Activated CD8-positive, alpha-beta memory T cell treated with anti-CD3 and anti-CD28 coated beads, Interleukin-2, amount 50 U/mL, for 24 hours (primary cell): Measurements from ENCODE around the gene PTGR2.
"Not testable (repeated sequence)": the region's sequence is repeated elsewhere in the genome, so short reads cannot be mapped to it uniquely, and the experiment has no call there.

Experiments
- DNase-seq: peaks from one replicate; pipeline ENCODE4 v3.0.0-alpha.2; 2020; ENCODE audit errors: extremely low read depth

The PTGR2 gene

DNA sequence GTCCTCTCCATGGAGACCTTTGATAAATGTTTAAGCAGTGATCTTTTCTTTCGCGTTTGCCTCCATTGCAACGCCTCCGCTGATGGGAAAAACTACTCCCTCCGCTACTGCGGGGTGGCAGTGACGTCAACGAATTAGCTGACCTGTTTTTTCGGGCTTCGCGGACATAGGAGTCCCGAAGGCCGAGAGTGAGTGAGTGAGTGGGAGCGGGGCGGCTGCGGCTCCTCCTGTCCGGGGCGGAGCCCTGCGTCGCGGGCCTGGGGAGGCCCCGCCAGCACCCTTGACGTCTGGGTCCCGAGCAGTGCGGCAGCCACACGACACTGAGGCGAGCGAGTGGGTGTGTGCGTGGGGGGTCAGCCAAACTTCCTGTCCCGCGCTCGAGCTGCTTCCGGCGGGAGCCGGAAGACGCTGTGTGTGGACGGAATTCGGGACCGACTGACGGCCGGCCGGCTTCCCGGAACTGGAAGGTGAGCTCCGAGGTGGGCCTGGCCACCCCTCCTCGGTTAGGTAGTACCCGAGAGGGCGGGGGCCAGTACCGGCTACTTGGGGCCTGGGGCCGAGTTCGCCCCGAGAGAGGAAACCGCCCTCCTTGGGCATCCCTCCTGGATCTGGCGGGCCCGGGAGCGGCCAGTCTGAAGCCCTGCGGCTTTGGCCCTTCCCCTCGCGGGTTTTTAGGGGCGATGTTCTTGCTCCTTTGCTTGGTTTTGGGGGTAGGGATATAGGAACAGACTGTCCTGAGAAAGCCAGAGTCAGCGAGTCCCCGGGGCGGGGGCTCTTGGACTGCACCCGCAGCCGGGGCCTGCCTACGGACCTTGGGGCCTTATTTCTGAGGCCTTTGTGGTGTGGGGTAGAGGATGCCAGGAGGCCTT is 35.1 kb downstream of the PTGR2 start, which contains the start of gene ZNF410:
Gene ZNF410, plus strand, starts transcription at position 411 of the 869 bp plus-strand sequence. CDS start 5,317 bp downstream, outside the sequence.
- peak; percentile 82 for DNase-seq

- no peak for DNase-seq
These were observed 35.6 kb downstream of the PTGR2 start for GRCh38 chr14:73887318-73887616.

GRCh38 chr14:73887694-73888459 is 36.2 kb downstream of the PTGR2 start:
- no peak for DNase-seq

- DNase-seq = no peak
These were observed 36.8 kb downstream of the PTGR2 start for GRCh38 chr14:73888460-73888725.

DNA sequence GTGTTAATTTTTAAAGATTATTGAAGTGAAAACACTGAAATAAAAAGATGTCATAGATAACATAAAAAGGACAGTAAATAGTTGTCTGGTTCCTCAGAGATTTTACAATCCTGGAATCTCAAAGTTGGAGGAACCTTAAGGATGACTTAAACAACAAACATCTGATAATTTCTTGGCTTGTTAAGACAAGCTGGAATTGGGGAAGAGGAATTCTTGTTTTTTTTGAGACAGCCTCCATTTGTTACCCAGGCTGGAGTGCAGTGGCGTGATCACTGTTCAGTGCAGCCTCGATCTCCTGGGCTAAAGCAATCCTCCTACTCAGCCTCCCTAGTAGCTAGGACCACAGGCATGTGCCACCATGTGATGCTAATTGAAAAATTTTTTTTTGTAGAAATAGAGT is 37.3 kb downstream of the PTGR2 start:
- no peak for DNase-seq

DNA sequence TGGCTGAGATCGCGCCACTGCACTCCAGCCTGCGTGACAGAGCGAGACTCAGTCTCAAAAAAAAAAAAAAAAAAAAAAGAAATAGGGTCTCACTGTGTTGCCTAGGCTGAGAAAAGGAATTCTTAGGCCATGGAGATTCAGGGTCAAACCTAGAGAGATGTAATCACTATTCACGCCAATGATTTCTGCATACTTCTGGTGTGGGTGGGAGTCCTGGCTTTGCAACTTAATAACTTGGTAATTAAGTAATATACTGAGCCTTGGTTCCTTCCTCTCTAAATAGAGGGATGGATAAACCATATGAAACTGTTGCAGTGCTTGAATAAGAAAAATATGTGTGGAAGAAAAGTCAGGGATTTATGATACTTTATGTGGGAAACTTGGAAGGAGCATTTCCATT is 37.7 kb downstream of the PTGR2 start:
- no peak for DNase-seq

- DNase-seq = not testable (repeated sequence)
These were observed 42.6 kb downstream of the PTGR2 start for GRCh38 chr14:73894180-73894687.

DNA sequence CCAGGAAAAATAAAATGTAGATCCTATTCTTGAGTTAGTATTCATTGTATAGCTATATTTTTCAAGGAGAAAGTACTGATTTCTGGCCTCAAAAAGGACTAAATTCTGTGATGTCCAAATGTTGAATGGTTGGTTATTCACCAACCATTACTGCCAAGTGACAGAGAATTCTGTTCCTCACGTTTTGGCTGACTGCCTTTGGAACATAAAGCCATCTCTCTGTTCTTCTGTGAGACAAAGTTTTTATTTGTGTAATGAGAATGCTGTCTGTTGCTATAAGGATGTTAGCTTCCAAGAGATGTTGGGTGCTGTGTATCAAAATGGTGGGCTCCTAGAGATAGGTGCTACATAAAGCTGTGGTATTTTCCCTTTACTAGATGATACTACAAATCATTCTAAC is 44.3 kb downstream of the PTGR2 start:
- DNase-seq = no peak

- DNase-seq = no peak
These were observed 44.9 kb downstream of the PTGR2 start for GRCh38 chr14:73896521-73896920.

- DNase-seq = no peak
These were observed 51.4 kb downstream of the PTGR2 start for GRCh38 chr14:73903028-73903427.

- no peak for DNase-seq
These were observed 58.0 kb downstream of the PTGR2 start for GRCh38 chr14:73909681-73910080.

DNA sequence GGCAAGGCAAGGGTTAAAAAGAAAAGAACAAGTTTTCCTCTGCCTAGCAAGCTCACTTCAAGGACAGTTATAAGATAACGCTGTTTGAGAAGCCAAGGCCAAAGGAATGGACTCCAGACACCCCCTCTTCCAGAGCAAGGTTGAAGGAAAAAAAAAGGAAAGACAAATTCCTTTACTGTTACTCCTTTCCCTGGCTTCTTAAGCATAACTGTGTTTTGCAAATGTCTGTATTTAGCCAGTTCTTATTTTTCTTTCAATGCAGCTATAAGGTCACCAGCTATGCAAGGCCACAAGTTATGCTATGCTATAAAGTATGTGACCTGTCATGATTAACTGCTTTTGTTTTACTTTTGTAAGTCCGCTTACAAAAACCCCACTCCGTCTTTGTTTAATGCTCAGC is 61.6 kb downstream of the PTGR2 start:
- no peak for DNase-seq

DNA sequence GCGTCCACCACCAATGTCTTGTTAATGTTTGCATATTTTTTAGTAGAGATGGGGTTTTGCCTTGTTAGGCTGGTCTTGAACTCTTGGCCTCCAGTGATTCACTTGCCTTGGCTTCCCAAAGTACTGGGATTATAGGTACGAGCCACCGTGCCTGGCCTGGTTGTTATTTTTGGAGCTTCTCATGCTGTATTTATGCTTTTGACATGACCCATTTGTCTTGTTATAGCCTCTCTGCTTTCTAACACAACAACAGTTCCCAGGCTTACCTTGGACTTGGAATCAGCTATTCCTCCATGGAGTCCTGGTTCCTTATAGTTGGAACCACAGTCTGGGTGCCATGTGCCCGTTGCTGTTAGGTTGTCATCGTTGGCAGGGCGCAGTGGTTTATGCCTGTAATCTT is 64.7 kb downstream of the PTGR2 start:
- DNase-seq = no peak

DNA sequence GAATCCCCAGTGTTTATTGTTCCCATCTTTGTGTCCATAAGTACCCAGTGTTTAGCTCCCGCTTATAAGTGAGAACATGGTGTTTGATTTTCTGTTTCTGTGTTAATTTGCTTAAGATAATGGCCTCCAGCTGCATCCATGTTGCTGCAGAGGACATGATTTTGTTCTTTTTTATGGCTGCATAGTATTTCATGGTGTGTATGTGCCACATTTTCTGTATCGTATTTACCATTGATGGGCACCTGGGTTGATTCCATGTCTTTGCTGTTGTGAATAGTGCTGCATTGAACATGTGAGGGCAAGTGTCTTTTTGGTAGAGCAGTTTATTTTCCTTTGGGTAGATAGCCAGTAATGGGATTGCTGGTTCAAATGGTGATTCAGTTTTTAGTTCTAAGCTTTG is 67.8 kb downstream of the PTGR2 start:
- DNase-seq = not testable (repeated sequence)

DNA sequence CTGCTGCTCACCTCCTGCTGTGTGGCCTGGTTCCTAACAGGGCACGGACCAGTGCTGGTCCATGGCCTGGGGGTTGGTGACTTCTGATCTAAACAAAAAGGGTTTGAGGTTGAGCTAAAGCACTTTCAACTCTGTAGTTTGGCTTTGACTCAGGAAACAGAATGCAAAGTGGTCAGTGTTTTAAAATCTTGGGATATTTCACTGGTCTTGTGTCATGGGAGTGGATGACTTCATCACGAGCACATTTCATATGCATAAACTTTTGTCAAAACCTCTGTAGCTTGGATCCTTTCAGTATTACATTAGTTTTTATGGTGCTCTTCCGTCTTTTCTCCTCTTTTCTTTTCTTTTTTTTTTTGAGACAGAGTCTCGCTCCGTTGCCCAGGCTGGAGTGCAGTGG is 72.7 kb downstream of the PTGR2 start:
- DNase-seq = no peak
